Kidney epithelial cell (primary cell): ENCODE results near the gene PLD1. TPM values are rescaled to one million over a fixed set of nuclear protein-coding genes. Genes with fewer than 3 reads are reported as not detected.
A peak's percentile ranks its signal among the peaks of the same experiment; 100 is the strongest.

Experiments
- DNase-seq: peaks from one replicate; pipeline ENCODE4 v3.0.0-alpha.2; 2010; ENCODE audit warnings: low read depth
- H3K27me3 ChIP-seq: 2 replicates; pipeline ENCODE4 v1.6.0; 2011; ENCODE audit warnings: low read length; ENCODE audit not compliant: control insufficient read depth, insufficient read depth
- H3K36me3 ChIP-seq: 2 replicates; pipeline ENCODE4 v1.5.1; 2011; ENCODE audit warnings: low read length; ENCODE audit not compliant: control insufficient read depth, insufficient read depth
- H3K4me3 ChIP-seq: 2 replicates; pipeline ENCODE4 v1.5.1; 2011; ENCODE audit warnings: low read depth, mild to moderate bottlenecking, control low read depth, low read length
- CTCF ChIP-seq: IDR thresholded peaks from 2 replicates; pipeline ENCODE4 v1.5.1; 2011; ENCODE audit warnings: mild to moderate bottlenecking, moderate library complexity, low read length, control low read depth, inconsistent platforms; ENCODE audit not compliant: insufficient read depth, poor library complexity, severe bottlenecking
- total RNA-seq: library from RNA; depleted of rRNA; stranded (reverse); fragments of >200 nt; gene quantifications from 2 replicates; pipeline ENCODE4 v1.2.3, GENCODE V29; 2015

PLD1 gene
- total RNA-seq, 1 donor from 2014 or later: 5.8 TPM

GRCh38 chr3:171757361-171758034, 52.8 kb downstream of the PLD1 start:
- no peak for DNase-seq
- no peak overlapping the region for H3K4me3 ChIP-seq

GRCh38 chr3:171755656-171756055, 54.6 kb downstream of the PLD1 start:
- no peak for TF ChIP-seq CTCF
- no peaks in the 10 kb centered on the region for H3K27me3 ChIP-seq
- no peak overlapping the region for H3K4me3 ChIP-seq
- no peaks in the 10 kb centered on the region for H3K36me3 ChIP-seq
- no peak for DNase-seq

More at GRCh38 chr3:171757361-171758034, 52.8 kb downstream of the PLD1 start:
- Histone ChIP-seq H3K27me3 (no peaks in the 10 kb centered on the region), H3K36me3 (no peaks in the 10 kb centered on the region)
- no peak for TF ChIP-seq CTCF

- no peak for DNase-seq
- no peaks in the 10 kb centered on the region for H3K27me3 ChIP-seq
- H3K4me3 ChIP-seq: no peak overlapping the region
- no peaks in the 10 kb centered on the region for H3K36me3 ChIP-seq
- no peak for TF ChIP-seq CTCF
Measured at GRCh38 chr3:171755015-171755589, 55.2 kb downstream of the PLD1 start.

- Histone ChIP-seq H3K4me3 (no peak overlapping the region), H3K27me3 (no peaks in the 10 kb centered on the region), H3K36me3 (no peaks in the 10 kb centered on the region)
- no peak for TF ChIP-seq CTCF
- DNase-seq: peak; percentile 37
Measured at GRCh38 chr3:171753665-171754408, 56.4 kb downstream of the PLD1 start.

- Histone ChIP-seq H3K27me3 (no peaks in the 10 kb centered on the region), H3K36me3 (no peaks in the 10 kb centered on the region), H3K4me3 (no peak overlapping the region)
- DNase-seq: no peak
- TF ChIP-seq CTCF: no peak
Measured at GRCh38 chr3:171753025-171753472, 57.2 kb downstream of the PLD1 start.
